Bronchial epithelial cell (primary cell): ENCODE results near the gene RAET1G. TPM values are rescaled to one million over a fixed set of nuclear protein-coding genes. Genes with fewer than 3 reads are reported as not detected.

ENCODE experiments used
- DNase-seq: peaks from one replicate; pipeline ENCODE4 v3.0.0-alpha.2; 2010; ENCODE audit warnings: low read depth
- FAIRE-seq: peaks from 2 replicates; lab custom pipeline; 2011; peaks lifted over from hg19 to GRCh38; lab: Jason Lieb, UNC
- H3K27me3 ChIP-seq: 2 replicates; pipeline ENCODE4 v1.5.1; 2011; ENCODE audit warnings: low read length; ENCODE audit not compliant: control insufficient read depth, insufficient read depth
- H3K36me3 ChIP-seq: 2 replicates; pipeline ENCODE4 v1.5.1; 2011; ENCODE audit warnings: low read length; ENCODE audit not compliant: control insufficient read depth, insufficient read depth
- H3K4me3 ChIP-seq: 2 replicates; pipeline ENCODE4 v1.5.1; 2011; ENCODE audit warnings: mild to moderate bottlenecking, low read depth, low read length, control low read depth
- total RNA-seq: library from RNA; depleted of rRNA; stranded (reverse); fragments of >200 nt; gene quantifications from 2 replicates; pipeline ENCODE4 v1.2.1, GENCODE V29; 2014
- TF ChIP-seq, protein P1 (sequence below): IDR thresholded peaks from 2 replicates; pipeline ENCODE4 v1.5.1; 2011; ENCODE audit warnings: mild to moderate bottlenecking, moderate library complexity, low read length, control low read depth, inconsistent platforms; ENCODE audit not compliant: insufficient read depth, severe bottlenecking

The RAET1G gene
- total RNA-seq, 1 donor from 2014 or later: 45.0 TPM

DNA sequence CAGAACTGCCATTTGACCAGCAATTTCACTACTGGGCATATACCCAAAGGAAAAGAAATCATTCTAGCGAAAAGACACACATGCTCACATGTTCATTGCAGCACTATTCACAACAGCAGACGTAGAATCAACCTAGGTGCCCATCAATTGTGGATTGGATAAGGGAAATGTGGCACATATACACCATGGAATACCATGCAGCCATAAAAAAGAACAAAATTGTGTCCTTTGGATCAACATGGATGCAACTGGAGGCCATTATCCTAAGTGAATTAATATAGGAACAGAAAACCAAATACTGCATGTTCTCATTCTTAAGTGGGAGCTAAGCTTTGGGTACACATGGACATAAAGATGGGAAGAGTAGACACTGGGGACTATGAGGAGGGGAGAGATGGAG, 41.1 kb downstream of the RAET1G start:
- DNase-seq: no peak
- Histone ChIP-seq H3K4me3 (no peak overlapping the region), H3K27me3 (no peaks in the 10 kb centered on the region), H3K36me3 (no peaks in the 10 kb centered on the region)
- TF ChIP-seq, protein P1, sequence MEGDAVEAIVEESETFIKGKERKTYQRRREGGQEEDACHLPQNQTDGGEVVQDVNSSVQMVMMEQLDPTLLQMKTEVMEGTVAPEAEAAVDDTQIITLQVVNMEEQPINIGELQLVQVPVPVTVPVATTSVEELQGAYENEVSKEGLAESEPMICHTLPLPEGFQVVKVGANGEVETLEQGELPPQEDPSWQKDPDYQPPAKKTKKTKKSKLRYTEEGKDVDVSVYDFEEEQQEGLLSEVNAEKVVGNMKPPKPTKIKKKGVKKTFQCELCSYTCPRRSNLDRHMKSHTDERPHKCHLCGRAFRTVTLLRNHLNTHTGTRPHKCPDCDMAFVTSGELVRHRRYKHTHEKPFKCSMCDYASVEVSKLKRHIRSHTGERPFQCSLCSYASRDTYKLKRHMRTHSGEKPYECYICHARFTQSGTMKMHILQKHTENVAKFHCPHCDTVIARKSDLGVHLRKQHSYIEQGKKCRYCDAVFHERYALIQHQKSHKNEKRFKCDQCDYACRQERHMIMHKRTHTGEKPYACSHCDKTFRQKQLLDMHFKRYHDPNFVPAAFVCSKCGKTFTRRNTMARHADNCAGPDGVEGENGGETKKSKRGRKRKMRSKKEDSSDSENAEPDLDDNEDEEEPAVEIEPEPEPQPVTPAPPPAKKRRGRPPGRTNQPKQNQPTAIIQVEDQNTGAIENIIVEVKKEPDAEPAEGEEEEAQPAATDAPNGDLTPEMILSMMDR: no peak
- FAIRE-seq: no peak

DNA sequence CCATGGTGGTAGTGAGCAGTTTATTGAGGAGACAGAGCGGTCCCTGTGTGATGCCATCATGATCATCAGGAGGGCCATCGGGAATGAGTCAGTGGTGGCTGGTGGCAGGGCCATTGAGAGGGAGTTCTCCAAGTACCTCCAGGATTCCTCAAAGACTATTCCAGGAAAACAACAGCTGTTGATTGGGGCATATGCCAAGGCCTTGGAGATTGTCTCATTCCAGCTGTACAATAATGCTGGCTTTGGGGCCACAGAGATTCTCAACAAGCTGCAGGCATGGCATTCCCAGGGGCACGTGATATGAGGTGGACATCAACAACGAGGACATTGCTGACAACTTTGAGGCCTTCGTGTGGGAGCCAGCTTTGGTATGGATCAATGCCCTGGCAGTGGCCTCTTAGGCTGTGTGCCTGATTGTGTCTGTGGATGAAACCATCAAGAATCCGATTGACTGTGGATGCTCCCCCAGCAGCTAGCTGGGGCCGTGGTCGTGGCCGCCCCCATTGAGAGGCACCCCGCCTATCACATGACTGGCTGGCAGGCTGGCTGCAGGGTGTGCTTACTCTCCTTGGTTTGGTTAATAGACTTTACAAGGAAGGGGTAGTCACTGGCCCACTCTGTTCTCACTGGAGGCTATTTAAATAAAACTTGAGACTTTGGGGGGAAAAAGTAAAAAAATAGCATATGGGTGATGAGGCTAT, 41.7 kb downstream of the RAET1G start:
- TF ChIP-seq, protein P1: no peak
- DNase-seq (no peak), FAIRE-seq (no peak)
- Histone ChIP-seq H3K27me3 (no peaks in the 10 kb centered on the region), H3K4me3 (no peak overlapping the region), H3K36me3 (no peaks in the 10 kb centered on the region)

DNA sequence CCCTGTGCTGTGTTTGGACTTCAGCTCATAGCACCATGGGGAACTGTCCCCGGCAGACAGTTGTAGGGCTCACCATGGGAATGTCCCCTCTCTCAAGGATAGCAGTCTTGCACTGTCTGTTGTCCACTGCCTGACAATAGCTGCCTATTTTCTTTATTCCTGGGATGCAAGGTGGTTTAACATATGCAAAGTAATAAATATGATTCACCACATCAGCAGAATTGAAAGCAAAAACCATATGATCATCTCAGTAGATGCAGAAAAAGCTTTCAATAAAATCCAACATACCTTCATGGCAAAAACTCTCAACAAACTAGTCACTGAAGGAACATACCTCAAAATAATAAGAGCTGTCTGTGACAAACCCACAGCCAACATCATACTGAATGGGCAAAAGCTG, 45.3 kb downstream of the RAET1G start:
- Histone ChIP-seq H3K4me3 (no peak overlapping the region), H3K36me3 (no peaks in the 10 kb centered on the region), H3K27me3 (no peaks in the 10 kb centered on the region)
- FAIRE-seq (no peak), DNase-seq (no peak)
- TF ChIP-seq, protein P1: no peak

DNA sequence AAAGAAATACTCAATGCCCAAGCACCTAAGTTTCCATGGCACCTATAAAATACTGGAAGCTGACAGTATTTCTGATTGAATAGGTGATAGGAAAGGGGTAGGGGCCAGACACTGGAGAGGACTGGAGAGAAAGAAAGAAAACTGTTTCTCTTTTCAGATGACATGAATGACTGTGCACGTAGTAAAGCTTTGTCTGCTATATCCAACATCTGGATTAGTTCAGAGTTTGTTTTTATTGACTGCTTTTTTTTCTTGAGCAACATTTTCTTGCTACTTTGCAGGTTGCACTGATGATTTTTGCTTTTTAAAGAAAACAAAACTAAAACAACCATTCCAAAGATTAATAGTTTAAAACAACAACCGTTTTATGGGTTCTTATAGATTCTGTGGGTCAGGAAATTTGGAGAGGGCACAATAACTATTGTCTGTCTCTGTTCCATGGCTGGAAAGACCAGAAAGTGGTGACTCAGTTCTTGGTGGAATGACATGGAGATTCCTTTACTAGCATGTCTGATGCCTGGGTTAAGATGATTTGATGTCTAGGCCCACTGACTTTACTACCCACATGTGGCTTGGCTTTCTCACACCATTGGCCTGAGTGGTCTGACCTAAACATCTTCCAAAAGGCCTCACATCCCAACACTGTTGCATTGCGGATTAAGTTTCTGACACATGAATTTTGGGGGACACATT, 46.5 kb downstream of the RAET1G start:
- no peaks in the 10 kb centered on the region for H3K27me3 ChIP-seq
- no peak overlapping the region for H3K4me3 ChIP-seq
- FAIRE-seq: no peak
- no peak for DNase-seq
- H3K36me3 ChIP-seq: no peaks in the 10 kb centered on the region
- TF ChIP-seq, protein P1: no peak

DNA sequence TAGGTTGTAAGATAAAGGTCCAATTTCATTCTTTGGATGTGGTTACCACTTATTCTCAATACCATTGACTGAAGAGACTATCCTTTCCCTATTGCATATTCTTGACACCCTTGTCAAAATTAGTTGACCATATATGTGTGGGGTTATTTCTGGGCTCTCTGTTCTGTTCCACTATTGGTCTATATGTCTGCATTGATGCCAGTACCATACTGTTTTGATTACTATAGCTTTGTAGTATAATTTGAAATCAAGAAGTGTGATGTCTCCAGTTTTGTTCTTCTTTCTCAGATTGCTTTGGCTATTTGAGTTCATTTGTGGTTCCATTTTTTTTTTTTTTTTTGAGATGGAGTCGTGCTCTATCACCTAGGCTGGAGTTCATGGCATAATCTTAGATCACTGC, 50.7 kb downstream of the RAET1G start:
- Histone ChIP-seq H3K27me3 (no peaks in the 10 kb centered on the region), H3K4me3 (no peak overlapping the region), H3K36me3 (no peaks in the 10 kb centered on the region)
- FAIRE-seq: no peak
- TF ChIP-seq, protein P1: no peak
- DNase-seq: no peak

DNA sequence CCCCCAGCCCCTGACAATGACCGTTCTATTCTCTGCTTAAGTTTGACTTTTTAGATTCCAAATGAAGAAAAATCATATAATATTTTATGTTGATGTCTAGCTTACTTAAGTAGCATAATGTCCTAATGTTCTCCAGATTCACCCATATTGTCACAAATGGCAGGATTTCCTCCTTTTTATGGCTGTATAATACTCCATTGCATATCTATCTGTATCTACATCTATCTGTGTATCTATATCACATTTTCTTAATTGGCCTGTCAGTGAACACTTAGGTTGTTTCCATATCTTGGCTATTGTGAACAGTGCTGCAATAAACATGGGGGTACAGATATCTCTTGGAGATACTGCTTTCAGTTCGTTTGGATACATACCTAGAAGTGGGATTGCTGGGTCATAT, 51.7 kb downstream of the RAET1G start:
- H3K36me3 ChIP-seq: no peaks in the 10 kb centered on the region
- TF ChIP-seq, protein P1: no peak
- no peak overlapping the region for H3K4me3 ChIP-seq
- FAIRE-seq: no peak
- DNase-seq: no peak
- H3K27me3 ChIP-seq: no peaks in the 10 kb centered on the region
